HK-2 (cell line): Measurements from ENCODE around the gene TRIL.

Experiments used
- DNase-seq: peaks from one replicate; pipeline ENCODE4 v3.0.0-alpha.2; 2018; ENCODE audit not compliant: unreplicated experiment

The TRIL gene

DNA sequence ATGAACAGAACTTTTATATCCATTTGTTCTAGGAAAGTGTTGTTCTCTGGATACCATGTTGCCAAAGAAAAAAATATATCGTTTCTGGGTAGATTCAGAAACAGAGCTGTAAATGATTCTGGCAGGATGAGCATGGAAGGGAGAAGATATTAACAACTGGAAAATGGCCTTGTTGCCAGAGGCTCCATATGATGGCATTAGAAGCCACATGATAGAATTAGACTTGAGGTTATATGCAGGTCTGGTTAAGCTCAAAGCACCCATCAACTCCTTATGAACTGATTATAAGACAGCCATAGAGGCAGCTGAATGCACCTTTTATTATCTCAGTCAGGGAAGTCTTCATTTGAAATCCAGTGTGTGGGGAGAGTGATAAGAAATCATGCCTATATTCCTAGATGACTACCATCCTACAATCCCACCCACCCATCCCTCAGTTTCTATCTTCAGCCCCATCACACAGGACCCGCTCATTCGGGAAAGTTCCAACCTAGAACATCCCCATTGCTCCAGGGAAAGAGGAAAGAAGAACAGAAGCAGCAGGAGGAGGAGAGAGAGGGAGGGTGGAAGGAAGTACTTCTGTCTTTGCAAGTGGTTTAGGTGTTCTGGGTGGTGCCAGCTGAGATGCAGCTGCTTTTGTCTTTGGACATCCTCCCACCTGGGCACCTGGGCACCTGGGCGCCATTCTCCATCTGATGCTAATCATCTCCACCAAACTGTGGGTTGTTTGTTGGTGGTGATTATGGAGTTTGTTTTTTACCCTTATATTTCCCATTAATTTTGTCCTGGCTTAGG is 25.5 kb upstream of the TRIL start:
- no peak for DNase-seq

DNA sequence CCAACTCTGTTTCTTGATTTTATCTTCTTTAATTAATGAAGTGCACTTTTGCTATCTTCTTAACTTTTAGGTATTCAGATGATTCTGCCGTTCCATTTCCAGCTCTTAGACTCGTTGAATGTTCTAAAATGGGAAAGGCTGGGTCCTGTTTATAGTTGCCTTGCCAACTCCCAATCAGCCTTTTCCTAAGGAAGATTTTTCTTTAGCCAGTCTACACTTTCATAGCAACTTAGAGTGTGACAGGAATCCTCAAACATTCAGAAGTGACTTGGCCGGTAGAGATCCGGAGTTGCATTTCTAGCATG is 23.0 kb upstream of the TRIL start:
- DNase-seq: no peak

DNA sequence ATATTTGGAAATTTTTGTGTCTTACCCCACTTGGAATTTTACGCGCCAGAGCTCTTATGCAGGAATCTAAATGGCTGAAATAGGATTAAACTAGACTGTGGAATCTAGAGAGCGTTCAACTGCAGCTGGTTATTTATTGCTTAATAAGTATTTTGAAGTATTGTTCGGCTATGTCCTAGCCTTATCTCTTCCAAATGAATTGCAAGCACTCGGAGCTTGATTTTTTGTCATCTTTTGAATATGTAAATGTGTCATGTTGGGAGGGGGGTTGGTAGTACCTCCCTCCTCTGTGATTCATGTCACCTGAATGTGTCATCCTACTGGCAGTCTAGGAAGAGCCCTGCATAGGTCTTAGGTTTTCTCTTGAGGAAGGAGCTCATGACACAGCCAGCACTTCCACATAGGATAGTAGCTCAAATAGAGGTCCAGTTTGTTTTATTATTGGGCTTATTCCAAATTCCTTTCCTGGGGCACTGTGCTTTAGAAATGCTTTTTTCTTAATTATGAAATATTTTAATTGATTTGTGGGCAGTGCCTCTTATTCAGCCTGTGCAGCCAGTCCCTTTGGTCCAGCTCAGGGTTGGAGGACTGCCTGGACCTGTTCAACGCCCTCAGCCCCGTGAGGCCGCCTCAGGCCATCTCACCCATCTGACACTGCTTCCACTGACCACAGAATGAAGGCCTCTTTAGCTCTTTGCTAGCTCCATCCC is 22.5 kb upstream of the TRIL start:
- DNase-seq: no peak

DNA sequence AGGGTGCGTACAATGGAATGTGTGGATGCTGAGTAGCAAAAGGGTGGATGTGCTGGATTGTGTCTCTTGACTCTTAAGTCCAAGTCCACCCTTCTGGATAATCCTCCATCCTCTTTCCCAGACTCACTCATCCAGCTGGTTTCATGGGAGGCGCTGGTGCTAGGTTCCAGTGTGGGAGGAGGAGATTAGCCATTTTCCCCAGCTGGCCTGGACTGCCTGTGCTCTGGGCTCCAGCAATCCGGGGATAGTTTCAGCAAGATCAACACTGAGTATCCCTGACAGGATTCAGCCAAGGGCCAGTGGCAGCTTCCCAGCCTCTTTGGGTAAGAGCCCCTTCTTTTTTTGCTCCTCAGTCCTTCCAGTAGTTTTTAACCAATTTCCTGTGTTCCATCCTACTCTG is 21.6 kb upstream of the TRIL start:
- no peak for DNase-seq

DNA sequence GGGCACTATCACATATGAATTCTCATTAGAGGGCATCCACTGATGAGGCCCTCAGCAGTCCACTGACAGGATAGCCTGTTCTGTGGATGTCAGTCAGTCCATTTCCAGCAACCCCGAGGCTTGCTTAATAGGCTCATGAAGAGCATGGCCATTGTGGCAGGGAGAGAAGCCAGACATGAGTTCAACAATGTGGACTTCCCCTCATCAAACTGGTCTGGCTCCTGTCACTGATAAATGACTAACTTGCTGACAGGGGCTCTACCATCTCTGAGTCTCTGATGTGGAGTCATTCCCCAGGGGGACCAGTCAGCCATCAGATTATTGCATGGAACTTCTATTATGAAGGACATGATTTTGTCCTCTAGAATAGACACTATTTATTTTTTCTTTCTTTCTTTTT is 19.8 kb upstream of the TRIL start:
- DNase-seq: no peak

DNA sequence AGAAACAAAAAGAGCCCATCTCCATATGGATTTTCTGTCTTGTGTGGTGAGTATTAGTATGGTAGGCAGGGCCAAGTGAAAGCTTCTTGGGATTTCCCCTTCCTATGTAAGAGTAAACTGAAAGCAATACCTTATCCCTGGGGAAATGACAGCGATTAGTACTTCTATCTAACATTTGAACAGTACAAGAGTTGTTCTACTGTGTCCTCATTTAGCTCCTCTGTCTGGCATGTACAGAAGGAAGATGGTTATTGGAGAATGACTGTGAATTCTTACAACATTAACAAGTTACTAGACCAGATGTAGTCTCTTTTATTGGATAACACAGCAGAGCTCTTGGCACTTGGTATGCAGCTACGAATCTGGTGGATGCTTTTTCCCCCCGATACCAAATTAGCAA is 17.9 kb upstream of the TRIL start:
- no peak for DNase-seq

DNA sequence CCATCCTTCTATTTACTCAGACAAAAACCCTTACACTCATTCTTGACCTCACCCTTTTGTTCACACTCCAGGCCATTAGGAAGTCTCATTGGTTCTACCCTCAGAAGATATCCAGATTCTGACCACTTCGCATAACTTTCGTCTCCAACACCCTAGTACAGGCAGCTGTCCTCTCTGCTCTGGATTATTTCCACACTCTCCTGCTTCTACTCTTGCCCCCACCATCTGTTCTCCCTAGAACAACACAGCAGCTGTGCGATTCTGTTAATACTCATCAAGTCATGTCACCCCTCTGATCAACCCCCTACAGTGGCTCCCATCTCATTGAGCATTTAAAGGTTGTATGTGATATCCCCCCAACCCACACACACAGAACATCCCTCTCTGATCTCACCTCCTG is 15.5 kb upstream of the TRIL start:
- DNase-seq: no peak

DNA sequence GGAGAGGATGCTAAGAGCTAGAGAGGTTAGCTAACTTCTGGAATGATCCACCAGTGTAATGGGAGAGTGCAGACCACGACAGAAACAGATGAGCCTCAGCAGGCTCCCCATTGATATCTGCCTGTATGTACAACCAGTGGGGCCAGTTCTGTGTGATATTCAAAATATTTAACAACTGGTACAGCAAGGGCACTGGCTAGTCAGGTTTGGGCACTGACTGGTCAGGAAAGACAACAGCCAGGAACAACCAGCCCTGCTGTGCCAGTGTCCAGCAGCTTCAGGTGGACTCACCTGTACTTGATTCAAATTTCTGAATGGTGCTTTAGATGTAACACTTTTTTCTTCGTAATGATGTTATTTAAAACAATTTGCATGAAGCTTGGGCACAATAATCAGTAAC is 5.9 kb upstream of the TRIL start:
- DNase-seq: no peak

DNA sequence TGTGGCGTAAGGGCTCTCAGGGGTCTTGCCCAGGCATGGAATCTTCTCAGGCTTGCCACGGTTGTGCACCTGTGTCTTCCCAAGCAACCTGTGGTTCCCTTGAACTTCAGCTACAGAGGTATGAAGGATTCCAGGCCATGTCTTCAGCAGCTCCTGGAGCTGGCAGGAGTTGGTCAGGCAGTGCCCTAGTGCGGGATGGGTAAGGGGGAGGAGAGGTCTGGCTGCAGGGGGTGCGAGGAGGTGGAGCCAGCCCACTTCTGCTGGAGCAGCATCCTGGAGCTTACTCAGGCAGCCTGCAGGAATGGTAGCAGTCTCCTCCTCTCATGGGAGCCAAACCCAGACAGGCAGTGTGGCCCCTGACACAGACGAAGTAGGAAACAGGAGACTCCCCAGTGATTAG is 3.8 kb upstream of the TRIL start:
- DNase-seq: no peak

DNA sequence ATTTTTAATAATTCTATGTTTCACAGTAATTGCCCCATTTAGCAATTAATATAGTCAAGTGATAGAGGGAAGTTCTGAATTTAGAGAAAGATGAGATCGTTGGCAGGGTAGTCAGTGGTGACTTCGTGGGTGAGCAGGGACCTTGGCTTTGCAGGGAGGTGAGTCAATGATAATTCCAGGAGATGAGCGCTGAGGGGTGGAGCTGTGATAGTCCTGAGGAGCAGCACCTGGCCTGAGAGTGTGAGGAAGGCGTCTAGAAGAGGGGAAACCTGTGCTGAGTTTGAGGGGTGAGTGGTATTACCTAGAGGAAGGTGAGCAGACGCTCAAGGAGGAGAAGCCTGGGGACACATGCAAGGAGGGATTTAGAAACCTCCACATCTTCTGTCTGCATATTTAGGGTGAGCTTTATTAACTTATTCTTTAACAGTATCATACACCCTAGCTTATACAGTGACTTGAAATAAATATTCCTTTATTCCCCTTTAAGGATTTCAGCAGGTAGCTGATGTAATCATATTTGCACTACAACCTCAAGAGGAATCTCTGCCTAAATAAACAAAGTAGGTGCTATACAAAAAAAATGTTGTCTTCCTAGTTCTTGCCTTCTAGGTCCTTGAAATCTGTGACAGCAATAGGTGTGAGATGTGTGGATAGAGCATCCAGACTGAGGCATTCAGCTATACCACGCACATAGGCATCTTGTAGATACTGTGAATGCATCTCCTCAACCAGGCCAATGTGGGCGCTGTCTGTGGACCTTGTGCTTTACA is 2.1 kb upstream of the TRIL start:
- no peak for DNase-seq

DNA sequence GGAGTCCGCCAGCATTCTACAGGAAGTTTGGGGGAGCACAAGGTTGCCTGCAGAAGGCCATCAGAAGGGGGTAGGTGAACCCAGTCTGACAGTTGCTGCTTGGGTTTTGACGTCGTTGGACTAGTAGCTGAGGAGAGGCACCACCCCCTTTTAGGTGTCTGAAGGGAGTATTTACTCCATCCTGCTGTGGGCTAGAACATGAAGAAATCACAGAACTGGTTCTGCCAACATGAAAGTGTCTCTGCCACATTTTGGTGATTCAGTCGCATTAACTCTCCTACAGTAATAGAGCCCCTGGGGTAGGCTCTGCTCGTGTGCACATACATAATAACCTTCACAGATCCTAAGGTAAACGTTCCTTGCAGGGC is 834 bp upstream of the TRIL start:
- no peak for DNase-seq

DNA sequence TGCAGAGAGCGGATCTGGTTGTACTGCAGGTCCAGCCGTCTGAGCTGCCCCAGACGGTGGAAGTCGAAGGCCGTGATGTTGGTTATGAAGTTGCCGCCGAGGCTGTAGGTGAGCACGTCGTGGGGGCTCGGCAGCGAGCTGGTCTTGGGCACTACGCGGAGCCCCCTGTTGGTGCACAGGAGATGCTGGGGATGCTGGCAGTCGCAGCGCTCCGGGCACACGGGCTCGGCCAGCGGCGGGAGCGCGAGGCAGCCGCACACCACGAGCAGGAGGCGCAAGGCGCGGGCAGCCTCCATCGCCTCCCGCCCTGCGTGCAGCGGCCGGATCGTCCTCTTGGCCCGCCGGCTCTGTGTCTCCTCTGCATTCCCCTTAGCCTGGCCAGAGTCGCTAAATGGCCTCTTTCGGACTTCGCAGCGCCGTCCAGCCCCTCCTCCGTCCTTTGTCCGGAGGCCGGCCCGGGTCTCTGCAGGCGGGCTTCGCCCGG is 337 bp downstream of the TRIL start:
- DNase-seq: no peak

DNA sequence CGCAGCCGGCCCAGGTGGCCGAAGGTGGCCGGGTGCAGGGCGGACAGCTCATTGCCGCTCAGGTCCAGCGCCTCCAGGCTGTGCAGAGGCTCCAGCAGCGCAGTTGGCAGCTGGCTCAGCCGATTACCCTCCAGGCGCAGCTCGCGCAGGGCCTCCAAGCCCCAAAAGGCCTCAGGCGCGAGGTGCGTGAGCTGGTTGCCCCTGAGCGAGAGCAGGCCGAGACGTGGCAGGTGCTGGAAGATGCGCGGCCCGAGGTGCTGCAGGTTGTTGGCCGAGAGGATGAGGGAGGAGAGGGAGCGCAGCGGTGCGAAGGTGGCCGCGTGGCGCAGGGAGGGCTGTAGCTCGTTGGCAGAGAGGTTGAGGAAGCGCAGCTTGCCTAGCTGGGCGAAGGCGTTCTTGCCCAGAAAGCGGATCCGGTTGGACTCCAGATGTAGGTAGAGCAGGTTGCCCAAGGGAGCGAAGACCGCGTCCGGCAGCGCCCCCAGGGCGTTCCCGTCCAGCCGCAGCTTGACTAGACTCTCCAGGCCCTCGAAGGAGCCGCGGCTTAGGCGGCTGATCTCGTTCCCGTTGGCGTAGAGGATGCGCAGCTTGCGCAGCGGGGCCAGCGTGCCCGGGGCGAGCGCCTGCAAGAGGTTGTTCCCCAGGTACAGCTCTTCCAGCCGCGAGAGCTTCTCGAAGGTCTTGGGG is 923 bp downstream of the TRIL start:
- no peak for DNase-seq

DNA sequence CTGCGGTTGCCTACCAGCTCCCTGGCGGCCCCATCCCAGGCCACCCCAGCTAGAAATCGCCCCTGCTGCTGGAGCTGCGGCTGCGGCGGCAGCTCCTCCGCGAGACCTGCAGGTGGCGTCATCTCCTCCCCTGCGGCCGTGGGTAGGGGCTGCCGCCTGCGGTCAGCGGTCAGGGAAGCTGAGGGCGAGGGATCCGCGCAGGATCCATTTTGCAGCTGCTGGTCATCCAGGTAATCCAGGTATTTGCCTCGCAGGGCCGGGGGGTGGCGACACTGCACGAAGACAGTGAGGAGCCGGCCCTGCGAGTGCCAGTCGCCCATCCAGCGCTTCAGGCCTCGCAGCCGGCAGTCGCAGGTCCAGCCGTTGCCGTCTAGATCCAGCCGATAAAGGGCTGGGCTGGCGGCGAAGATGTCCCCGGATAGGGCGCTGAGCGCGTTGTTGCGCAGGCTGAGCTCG is 1.5 kb downstream of the TRIL start:
- peak; percentile 4 for DNase-seq

DNA sequence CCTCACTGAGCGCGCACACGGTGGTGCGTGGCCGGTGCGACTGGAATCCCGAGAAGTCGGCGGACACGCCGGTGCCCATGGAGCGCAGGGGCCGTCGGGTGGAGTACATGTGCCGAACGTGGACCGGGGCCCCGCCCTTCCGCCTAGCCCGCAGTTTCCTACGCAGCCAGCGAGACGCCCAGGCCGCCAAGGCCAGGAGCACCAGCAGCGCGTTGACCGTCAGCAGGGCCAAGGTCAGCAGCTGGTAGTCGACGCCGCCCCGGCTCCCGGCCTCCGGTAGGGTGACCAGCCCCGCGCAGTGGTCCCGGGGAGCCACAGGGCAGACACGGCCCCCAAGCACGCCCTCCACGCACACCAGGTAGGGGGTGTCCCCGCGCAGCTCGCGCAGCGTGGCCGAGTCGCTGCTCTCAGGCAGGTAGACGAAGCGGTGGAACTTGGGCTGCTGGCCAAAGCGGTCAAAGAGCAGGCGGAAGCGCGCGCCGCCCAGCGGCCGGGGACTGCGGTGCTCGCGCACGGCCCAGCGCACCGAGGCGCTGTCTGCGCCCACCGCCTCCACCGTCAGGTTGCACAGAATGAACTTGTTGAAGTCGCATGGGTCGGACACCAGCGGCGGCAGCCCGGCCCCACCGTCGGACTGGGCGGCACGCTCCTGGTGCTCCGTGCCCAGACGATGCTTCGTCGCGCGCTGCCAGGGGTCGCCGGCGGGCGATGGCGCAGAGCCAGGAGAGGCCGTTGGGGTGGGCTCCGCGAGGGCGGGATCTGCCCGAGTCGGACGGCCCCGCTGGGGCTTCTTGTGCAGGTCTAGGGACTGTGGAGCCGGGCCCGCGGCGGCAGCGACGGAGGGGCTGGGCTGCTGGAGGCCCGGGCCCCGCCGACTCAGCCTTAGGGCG is 2.2 kb downstream of the TRIL start:
- DNase-seq: peak; percentile 56

DNA sequence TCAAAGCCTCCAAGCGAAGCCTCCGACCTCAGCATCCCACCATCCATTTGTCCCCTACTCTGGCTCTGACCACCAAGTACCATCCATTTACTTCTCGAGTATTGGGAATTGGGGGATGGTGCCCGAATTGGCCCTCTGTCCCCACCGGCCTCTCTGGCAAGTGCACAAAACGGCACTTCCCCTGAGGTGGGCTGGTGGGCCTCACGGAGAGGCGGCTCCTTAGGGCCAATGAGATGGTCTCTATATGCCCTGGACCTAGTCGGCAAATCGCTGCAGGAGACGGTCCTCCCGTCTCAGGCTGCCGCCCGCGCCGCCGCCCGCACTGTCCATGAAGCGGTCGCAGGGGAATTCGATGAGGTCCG is 2.8 kb downstream of the TRIL start:
- no peak for DNase-seq

DNA sequence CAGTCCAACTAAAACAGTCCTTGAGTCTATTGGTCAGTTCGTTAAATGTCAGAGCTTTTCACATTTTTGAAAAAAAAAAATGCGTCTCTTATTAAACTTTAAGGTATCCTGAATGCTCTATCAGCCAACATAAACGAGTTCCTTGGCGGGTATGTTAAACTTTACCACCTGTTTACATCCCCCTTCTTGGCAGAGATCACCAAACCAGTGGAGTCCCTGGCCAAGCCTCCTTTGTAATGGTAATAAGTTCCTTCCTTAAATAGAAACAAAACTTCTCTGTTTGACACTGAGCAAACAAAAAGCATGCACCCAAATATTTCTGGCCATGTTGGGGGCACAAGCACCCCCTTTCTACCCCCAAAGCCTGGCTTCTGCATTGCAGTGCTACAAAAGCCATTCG is 3.2 kb downstream of the TRIL start:
- no peak for DNase-seq

DNA sequence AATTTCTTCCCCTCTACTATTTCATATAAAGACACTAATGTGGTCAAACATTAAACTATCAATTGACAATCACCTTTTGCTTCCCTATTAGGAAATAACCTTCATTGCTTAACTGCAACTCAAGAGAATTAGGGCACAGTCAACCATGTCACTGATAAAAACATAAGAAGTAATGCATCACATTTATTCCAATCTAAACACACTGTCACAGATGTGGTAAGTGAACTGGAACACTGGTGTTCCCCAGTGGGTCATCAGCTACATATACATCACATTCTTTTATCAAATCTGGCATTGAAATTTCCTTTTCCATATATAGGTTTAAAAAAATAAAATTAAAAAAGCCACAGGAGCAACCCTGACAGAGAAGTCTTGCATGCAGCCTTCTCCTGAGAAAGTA is 3.7 kb downstream of the TRIL start:
- no peak for DNase-seq

DNA sequence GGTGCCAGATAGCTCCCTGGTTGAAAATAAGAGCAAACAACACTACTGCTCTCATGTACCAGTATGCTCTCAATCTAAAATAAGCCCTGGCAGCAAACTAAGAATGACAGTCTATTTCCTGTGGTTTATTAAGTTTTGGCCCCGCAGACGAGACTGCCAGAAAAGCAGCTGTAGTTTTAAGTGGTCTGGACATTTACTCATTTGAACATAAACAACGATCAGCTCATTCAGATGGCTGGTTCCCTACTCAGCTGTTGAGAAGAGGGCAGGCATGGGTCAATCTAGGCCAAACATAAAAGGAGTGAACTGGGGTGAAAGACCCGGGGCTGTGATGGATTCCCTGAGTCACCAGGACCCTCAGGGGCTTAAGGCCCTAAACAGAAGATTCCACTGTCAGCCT is 4.5 kb downstream of the TRIL start:
- no peak for DNase-seq

DNA sequence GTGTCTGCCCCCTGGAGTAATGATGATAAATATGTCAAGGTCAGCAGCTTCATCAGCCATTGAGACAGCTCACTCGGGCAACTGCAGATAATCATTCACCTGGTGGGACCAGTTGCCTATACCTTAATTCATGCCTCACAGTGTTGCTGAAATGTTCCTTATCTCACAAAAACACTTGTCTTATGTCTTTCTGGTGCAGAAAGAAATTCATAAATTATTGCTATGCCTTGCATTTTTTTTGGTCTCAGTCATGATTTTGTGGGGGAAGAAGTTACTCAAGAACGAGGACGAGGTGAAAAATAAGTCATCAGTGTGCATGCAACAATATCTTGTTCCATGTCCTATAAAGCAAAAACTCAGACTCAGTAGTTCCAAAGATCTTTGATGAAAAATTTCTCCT is 16.0 kb downstream of the TRIL start:
- DNase-seq: no peak

DNA sequence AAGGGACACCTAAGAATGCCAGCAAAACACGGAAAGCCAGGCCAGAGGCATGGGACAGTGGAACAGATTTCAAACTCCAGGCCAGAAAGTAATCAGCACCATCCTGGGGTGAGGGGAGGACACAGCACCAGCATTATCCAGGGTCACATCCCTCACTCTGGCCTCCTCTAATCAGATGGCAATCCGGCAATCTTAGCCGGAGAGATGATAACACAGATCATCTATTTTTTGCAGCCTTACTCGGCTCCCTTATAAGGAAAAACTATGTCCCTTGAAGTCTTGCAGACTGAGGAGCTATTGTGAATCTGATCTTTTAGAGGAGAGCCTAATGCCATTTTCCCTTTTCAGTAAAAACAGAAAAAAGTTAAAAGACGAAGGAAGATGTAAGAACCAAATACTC is 16.5 kb downstream of the TRIL start:
- no peak for DNase-seq
